ENCODE results near the gene CDHR3.

The CDHR3 gene

DNA sequence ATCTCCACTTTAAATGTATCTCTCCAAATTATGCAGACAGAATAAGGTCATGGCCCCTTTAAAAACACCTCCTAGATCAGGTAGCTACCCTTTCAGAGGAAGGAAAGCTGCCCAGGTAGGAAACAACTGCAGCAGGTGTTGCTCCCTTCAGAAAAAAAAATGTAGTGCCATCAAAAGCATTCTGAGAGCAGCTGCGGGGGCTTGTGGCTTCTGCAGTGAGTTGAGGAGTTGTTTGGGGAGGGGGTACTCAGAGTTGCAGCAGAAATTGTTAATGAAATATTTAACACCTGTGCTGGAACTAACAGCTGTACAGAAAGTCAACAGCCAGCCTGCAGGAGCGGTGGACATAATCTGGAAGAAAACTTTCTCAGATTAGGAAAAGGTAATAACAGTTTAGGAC, 24.0 kb downstream of the CDHR3 start:
- no peak for TF ChIP-seq CTCF (IDR thresholded peaks at IDR 0.05; ENCODE audit: low read depth, low read length, missing control alignments)
- no peak overlapping the region for H3K4me3 ChIP-seq (ENCODE audit: low read depth, low read length)
- no peak for DNase-seq (ENCODE audit: low read depth)

DNA sequence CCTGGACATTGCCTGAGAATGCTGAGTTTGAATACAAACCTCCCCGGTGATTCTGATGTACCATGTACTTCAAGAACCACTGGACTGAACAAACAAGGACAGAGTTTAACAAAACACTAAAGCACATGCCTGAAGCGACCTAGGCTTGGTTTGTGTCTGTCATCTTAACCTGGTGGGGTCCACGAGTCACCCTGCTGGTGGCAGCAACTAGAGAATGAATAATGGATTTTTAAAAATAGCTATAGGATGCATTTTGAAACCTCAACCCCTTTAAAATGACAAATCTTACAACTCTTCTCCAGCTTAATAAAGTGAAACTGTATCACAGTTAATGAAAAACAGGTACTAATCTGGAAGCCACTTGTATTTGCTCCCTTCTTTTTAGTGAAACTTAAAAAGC, 25.2 kb downstream of the CDHR3 start:
- no peak overlapping the region for H3K4me3 ChIP-seq (ENCODE audit: low read depth, low read length)
- no peak for DNase-seq (ENCODE audit: low read depth)
- TF ChIP-seq CTCF (IDR thresholded peaks at IDR 0.05; ENCODE audit: low read depth, low read length, missing control alignments), result no peak

DNA sequence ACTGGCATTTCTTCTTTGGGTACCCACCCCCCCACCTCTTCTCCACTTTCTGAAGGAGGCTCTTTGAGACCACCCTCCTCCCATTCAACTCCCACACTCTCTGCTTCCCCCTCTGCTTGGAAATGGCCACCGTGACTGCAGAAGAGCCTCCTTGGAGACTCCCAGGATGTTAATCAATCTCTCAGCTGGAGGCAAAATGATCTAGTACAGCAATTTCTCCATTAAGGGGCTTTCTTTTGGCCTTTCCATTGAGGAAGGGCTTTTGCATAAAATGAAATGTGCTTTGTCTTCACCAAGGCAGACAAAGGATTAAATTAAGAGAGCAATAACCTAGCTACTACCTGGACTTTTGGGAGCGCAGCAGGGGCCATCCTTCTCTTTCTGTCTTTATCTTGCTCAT, 26.1 kb downstream of the CDHR3 start:
- no peak for DNase-seq (ENCODE audit: low read depth)
- no peak for TF ChIP-seq CTCF (IDR thresholded peaks at IDR 0.05; ENCODE audit: low read depth, low read length, missing control alignments)

GRCh38 chr7:105989686-105990085, 26.6 kb downstream of the CDHR3 start:
- TF ChIP-seq CTCF (IDR thresholded peaks at IDR 0.05; ENCODE audit: low read depth, low read length, missing control alignments), result no peak
- no peak overlapping the region for H3K4me3 ChIP-seq (ENCODE audit: low read depth, low read length)
- no peak for DNase-seq (ENCODE audit: low read depth)

More for the DNA sequence above, 26.1 kb downstream of the CDHR3 start:
- no peak overlapping the region for H3K4me3 ChIP-seq (ENCODE audit: low read depth, low read length)

DNA sequence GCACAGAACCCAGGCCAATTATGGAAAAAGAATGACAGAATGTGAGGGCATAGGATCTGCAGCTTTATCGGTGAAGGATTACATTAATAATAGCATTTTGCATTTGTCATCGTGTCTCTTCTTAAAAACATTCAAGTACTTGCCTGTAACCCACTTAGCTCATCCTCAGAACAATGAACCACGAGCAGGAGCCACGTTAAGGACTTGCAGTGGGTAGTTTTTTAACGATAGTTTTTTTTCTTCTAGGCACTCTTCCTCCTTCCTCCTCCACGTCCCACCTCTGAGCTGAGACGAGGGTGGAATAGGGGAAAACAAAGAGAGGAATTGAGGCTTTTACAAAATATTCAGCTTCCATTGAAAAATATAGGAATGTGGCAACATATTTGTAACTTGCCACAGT, 27.1 kb downstream of the CDHR3 start:
- TF ChIP-seq CTCF (IDR thresholded peaks at IDR 0.05; ENCODE audit: low read depth, low read length, missing control alignments), result no peak
- no peak overlapping the region for H3K4me3 ChIP-seq (ENCODE audit: low read depth, low read length)
- no peak for DNase-seq (ENCODE audit: low read depth)

DNA sequence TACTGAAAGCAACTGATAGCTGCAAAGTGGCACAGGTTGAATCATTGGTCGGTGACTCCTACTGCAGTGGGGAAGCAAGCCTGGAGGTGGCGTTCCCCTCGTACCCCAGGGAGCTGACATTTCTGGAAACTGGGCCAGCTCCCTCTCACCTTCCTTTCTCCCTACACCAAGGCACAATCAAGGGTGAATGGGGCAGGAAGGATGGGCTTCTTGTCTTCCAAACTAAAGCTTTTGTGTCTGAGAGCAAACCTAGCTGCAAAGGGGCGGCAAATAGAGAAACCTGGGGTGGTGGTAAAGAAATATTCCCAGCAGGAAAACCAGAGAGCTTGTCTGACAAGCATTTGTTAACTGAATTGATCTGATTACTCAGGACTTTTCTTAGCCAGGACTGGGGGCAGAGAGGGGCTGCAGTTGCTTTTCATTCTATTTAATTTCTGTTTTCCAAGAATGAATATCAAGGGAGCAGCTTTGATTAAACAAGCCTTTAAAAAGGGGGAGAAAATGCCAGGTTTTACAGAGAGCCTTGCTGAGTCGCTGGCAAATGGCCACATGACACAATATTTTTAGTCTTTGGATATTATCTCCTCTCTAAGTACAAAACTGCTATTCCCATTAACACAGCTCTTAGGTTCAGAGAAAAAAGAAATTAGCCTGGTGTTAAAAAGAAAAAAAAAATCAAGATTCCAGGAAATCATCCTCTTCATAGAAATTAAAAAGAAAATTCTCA, 27.8 kb downstream of the CDHR3 start:
- no peak overlapping the region for H3K4me3 ChIP-seq (ENCODE audit: low read depth, low read length)
- no peak for DNase-seq (ENCODE audit: low read depth)
- peak; percentile 4 for TF ChIP-seq CTCF (IDR thresholded peaks at IDR 0.05; ENCODE audit: low read depth, low read length, missing control alignments)

DNA sequence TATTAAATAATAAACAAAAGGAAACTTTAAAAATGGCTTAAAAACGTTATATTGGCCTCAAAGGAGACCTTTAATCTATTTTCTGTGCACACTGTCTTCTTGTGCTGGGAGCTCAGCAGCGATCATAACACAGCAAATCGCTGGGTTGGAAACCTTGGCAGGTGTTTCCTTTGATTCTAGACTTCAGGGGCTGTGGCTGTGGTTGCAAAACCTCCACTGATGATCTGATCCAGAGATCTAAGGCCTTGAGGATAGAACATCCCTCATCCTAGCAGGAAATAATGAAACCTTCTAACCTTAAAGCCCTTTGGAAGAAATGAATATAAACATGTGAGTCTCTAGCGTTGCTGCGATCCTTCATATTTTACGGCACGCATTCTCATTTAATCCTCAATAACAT, 29.8 kb downstream of the CDHR3 start:
- H3K4me3 ChIP-seq (ENCODE audit: low read depth, low read length), result no peak overlapping the region
- TF ChIP-seq CTCF (IDR thresholded peaks at IDR 0.05; ENCODE audit: low read depth, low read length, missing control alignments), result no peak
- no peak for DNase-seq (ENCODE audit: low read depth)
